ENCODE results near the gene CDYL2.

- TF ChIP-seq CTCF (IDR thresholded peaks at IDR 0.05): no peak
- no peak for TF ChIP-seq POLR2A (IDR thresholded peaks at IDR 0.05)
Measured at GRCh38 chr16:80608946-80609345, 195.5 kb downstream of the CDYL2 start.

All from Peyer's patch (tissue), 4 donors.